Activated CD8-positive, alpha-beta T cell treated with anti-CD3 and anti-CD28 coated beads, Interleukin-2, amount 10 ng/mL, durations not matched to agents 7 days and 5 days (primary cell): ENCODE measurements around the gene RNF26. TPM values are rescaled to one million over a fixed set of nuclear protein-coding genes. Genes with fewer than 3 reads are reported as not detected.

Experiments used
- ATAC-seq: fragments of 150-1000 bp; cut with Tn5 transposase; one replicate; pipeline ENCODE4 v1.10.0; 2021; ENCODE audit warnings: moderate library complexity
- CTCF ChIA-PET: fragments of 350-600 bp; sonication (Branson Sonifier 250); formaldehyde crosslinking; loops from one replicate; lab custom pipeline; 2021; ENCODE audit warnings: antibody characterized with exemption; lab: Charles Lee
- POLR2A ChIA-PET: fragments of 350-600 bp; sonication (Branson Sonifier 250); formaldehyde crosslinking; loops from one replicate; lab custom pipeline; 2021; ENCODE audit warnings: antibody characterized with exemption; lab: Charles Lee
- DNase-seq: peaks from one replicate; pipeline ENCODE4 v3.0.0-alpha.2; 2020
- H3K27ac Mint-ChIP-seq: one replicate; pipeline ENCODE4 v1.8.0; 2021; ENCODE audit warnings: mild to moderate bottlenecking, mixed read lengths
- H3K27me3 Mint-ChIP-seq: one replicate; pipeline ENCODE4 v1.8.0; 2021; ENCODE audit warnings: low read depth, mixed read lengths
- H3K36me3 Mint-ChIP-seq: one replicate; pipeline ENCODE4 v1.8.0; 2021; ENCODE audit warnings: low read depth, mixed read lengths
- H3K4me1 Mint-ChIP-seq: one replicate; pipeline ENCODE4 v1.8.0; 2021; ENCODE audit warnings: low read depth, mixed read lengths
- H3K4me3 Mint-ChIP-seq: one replicate; pipeline ENCODE4 v1.8.0; 2021; ENCODE audit warnings: mild to moderate bottlenecking, mixed read lengths
- H3K9me3 Mint-ChIP-seq: one replicate; pipeline ENCODE4 v1.8.0; 2022; ENCODE audit warnings: mixed read lengths; ENCODE audit not compliant: insufficient read depth
- total RNA-seq, 2 experiments: library from RNA; stranded (reverse); gene quantifications; one replicate each; pipeline ENCODE4 v1.2.3, GENCODE V29; 2021

Gene RNF26
- total RNA-seq, 2 experiments from 2014 or later, result 40.5 to 41.8 TPM

DNA sequence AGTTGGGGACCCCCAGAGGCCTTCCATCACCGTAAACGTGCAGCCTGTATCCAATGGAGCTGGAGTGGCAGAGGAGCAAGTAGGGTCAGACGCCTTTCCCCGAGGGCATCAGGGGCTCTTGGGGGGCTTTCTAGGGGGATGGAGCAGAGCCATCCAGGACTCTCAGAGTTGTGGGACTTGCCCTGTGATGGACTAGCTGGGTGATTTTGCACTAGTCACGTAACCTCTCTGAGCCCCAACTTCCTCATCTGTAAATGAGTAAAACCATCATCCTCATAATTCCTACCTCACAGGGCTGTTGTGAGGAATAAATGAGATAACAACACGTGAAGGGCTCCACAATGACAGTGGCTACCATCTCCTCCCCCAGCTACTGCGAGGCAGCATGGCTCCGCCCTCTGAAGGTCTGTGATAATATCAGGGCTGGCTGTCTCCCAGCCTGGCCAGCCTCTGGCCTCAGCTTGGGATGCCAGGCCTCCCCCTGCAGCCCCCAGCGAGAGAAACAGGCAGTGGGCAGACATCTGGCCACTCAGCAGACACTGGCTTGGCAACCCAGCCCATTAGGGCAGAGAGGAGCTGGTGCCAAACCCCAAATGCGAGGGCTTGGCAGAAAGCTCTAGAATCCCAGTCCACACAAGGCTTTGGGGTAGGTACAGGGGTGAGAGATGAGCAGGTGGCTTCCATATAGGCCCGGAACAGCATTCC, 40.5 kb downstream of the RNF26 start:
- DNase-seq (no peak), ATAC-seq (no peak)
- no peaks in the 10 kb centered on the region for H3K36me3 Mint-ChIP-seq
- H3K27me3 Mint-ChIP-seq, result peaks cover 11% of the 10 kb centered on the region
- H3K4me1 Mint-ChIP-seq, result peaks cover 16% of the 10 kb centered on the region
- CTCF ChIA-PET, result interaction anchor here (1.1 to 5.7 kb wide), 11 partner anchors 10 to 113 kb away, joined by 3 to 109 read pairs (median 5); no protein-coding TSS in a partner anchor
- H3K4me3 Mint-ChIP-seq, result no peak overlapping the region
- no peak overlapping the region for H3K27ac Mint-ChIP-seq
- POLR2A ChIA-PET, result interaction anchor here (1.2 kb wide), 1 partner anchor 54 kb away, joined by 3 read pairs; no protein-coding TSS in a partner anchor
- no peaks in the 10 kb centered on the region for H3K9me3 Mint-ChIP-seq

DNA sequence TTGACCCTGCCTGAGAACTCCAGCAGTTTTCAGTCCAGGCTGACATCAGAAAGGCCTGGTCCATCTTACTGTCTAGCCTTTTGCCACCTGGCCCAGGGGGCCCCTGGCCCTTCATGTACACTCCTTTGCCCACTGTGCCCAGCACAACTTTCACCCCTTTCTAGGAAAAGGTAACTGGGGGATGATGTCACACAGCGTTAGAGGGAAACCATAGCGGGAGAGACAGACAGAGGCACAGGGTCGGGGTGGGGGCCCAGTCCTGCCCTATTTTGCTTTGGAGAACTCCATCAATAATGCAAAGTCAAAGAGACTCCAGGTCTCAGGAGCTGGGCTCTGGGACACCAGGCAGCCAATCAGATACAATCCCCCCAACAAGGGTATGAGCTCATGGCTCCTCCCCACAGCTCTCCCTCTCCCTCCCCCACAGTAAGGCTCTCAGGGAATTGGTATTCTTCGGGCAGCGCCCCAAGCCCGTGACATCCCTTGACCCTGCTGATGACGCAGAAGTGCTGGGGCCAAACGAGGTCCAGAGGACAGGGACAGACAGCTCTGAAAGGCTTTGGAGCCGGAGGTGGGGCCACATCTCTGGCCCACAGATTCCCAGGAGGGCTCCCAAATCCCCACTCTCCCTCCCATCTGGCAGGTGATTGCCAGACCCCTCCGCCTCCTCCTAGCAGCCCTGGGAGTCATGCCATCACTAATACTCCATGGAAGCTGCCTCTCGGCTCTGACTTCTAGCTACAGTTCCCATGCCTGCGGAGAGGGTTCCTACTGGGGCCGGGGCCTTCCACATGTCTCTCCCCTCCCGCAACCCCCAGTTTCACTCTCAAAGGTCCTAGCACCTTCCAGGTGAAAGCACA, 41.2 kb downstream of the RNF26 start:
- H3K27ac Mint-ChIP-seq, result no peak overlapping the region
- H3K36me3 Mint-ChIP-seq, result no peaks in the 10 kb centered on the region
- peaks cover 8% of the 10 kb centered on the region for H3K27me3 Mint-ChIP-seq
- POLR2A ChIA-PET, result no interaction called here
- no peaks in the 10 kb centered on the region for H3K9me3 Mint-ChIP-seq
- no peak for DNase-seq
- ATAC-seq, result no peak
- peaks cover 16% of the 10 kb centered on the region for H3K4me1 Mint-ChIP-seq
- H3K4me3 Mint-ChIP-seq, result no peak overlapping the region
- CTCF ChIA-PET, result interaction anchor here (1.1 to 5.7 kb wide), 8 partner anchors 14 to 99 kb away, joined by 3 to 109 read pairs (median 6); no protein-coding TSS in a partner anchor

DNA sequence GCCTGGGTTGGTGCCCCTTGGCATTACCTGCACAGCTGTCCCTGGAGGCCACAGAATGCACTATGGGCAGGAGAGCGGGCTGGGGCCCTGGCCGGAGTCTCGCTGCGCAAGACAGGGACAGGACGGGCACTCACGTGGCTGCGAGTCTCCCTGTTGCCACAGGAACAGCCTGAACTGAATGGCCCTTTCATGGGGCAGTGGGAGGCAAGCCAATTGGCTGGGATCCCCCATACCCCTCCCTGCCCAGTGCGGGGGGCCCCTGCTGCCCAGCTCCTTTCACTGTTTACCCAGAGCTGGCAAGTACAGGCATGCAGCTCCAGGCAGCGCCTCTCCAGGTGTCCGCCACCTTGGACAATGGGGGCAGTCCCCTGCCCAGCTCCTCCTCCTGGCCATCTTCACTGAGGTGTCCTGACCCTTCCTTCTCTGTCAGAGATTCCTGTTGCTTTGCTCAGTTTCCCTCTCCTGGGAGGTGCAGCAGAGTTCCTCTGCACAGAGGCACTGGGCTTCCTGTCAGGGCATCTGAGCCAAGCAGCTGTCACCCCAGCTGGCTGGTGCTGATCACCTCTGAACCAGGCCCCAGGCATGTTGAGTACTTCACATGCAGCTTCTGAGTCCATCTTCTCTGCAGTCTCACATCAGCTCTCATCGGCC, 42.0 kb downstream of the RNF26 start:
- no peak for ATAC-seq

DNA sequence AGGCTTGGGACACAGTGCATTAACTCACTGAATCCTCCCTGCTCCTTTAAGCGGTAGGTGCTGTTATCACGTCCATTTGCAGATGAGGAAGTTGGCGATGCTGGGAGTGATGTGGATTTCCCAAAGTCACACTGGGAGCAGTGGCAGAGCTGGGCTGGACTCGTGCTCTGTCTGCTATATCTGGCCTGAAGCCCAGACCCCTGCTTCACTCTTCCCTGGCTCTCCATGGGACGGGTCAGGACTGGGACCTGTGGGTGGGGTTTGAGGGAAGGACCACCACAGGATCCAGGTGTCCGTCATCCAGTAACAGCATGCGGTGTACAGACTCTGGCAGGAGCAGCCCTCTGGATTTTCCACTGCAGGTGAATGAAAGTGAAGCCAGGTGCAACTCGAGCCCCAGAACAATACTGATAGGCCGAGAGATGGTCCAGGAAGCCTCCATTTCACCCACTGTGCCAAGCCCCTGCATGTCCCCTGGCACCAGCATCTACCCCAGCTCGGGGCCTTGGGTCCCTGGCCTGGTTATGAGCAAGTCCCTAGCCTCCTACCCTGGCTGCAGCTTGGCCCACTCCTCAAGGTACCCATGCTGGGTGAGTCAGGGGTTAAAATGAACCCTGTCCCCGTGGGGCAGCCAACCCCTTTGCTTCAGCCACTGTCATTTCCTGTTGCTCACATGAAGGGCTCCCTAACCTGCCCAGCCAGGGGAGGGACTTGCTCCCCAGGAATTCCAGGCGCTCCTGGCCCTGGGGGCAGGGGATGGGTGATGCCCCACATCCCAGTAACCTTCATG, 43.0 kb downstream of the RNF26 start:
- CTCF ChIA-PET, result interaction anchor here (1.0 to 6.3 kb wide), 4 partner anchors 21 to 98 kb away, joined by 3 to 109 read pairs (median 18); no protein-coding TSS in a partner anchor
- POLR2A ChIA-PET, result interaction anchor here (0.5 to 0.6 kb wide), 2 partner anchors 118 to 281 kb away, joined by 3 to 4 read pairs; no protein-coding TSS in a partner anchor
- Mint-ChIP-seq H3K4me1 (peaks cover 25% of the 10 kb centered on the region), H3K36me3 (no peaks in the 10 kb centered on the region), H3K27ac (no peak overlapping the region), H3K4me3 (no peak overlapping the region), H3K9me3 (no peaks in the 10 kb centered on the region), H3K27me3 (peaks cover 9% of the 10 kb centered on the region)
- ATAC-seq (no peak), DNase-seq (no peak)

More for the DNA sequence above, 42.0 kb downstream of the RNF26 start:
- Mint-ChIP-seq H3K9me3 (no peaks in the 10 kb centered on the region), H3K4me3 (no peak overlapping the region), H3K27ac (no peak overlapping the region), H3K4me1 (peaks cover 22% of the 10 kb centered on the region), H3K36me3 (no peaks in the 10 kb centered on the region), H3K27me3 (peaks cover 7% of the 10 kb centered on the region)
- POLR2A ChIA-PET, result interaction anchor here (0.5 to 0.6 kb wide), 2 partner anchors 117 to 281 kb away, joined by 3 to 4 read pairs; no protein-coding TSS in a partner anchor
- DNase-seq, result no peak
- CTCF ChIA-PET, result interaction anchor here (1.0 to 5.7 kb wide), 4 partner anchors 15 to 52 kb away, joined by 3 to 109 read pairs (median 10); no protein-coding TSS in a partner anchor

DNA sequence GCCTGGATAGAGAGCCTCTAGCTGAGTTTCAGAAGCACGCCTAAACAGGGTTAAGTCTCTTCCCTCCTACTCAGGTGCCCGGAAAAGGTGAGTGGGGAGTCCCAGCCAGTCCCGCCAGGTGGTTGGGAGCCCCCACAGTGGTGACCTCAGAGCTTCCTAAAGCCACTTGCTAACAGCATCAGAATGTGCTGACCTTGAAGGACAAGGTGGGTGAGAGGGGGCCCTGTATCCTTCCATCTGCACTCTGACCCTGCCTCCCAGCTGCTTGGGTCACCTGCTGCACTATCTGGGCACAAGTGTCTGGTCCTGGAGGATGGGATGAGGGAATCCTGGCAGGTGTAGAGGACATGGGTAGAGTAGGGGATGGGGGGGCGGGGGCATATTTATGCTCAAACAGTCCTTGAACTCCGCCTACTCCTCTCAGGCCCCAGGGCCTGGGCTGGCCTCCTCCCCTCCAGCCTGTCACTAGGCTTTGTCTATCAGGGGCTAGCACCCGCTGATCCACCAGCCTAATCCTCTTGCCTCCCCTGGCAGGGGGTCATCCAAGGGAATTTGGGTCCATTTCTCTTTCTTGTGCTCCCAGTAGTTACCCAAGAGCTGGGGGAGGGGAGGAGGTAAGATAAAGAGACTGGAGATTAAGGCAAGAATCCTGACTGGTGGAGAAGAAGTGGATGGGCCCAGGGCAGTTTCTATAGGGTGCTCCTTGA, 43.8 kb downstream of the RNF26 start:
- no peak for ATAC-seq
- Mint-ChIP-seq H3K4me1 (peaks cover 24% of the 10 kb centered on the region), H3K36me3 (no peaks in the 10 kb centered on the region), H3K9me3 (no peaks in the 10 kb centered on the region), H3K27ac (no peak overlapping the region), H3K27me3 (peaks cover 9% of the 10 kb centered on the region), H3K4me3 (no peak overlapping the region)
- ChIA-PET CTCF (interaction anchor here (1.3 to 6.3 kb wide), 2 partner anchors 22 to 97 kb away, joined by 5 to 59 read pairs; no protein-coding TSS in a partner anchor), POLR2A (no interaction called here)
- DNase-seq, result no peak

DNA sequence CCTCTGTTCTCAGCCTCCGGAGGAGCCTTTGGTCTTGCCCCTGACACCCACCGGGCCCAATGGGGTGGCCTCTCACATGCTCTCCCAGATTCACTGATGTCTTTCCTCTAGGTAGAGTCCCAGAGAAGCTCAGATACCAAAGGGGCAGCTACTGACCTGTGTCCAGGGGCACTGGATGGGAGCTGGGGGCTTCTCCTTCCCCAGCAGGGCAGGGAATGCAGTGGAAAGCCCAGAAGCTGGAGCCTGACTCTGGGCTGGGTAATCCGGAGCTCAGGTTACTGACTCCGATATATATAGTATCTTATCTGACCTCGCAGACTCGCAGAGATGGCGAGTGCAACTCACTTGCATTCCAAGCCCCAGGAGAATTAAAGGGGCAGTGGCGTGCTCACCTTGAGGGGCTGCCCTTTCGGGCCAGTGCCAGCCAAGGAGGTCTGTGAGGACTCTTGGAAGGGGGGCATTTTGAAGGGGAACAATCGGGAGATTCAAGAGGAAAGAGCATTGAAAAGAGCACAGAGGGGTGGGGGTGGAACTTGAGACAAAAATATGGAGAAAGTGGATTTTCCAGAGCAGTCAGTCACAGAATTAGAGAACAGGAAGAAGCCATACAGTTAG, 44.6 kb downstream of the RNF26 start:
- Mint-ChIP-seq H3K4me3 (no peak overlapping the region), H3K27ac (no peak overlapping the region), H3K27me3 (peaks cover 9% of the 10 kb centered on the region), H3K4me1 (peaks cover 15% of the 10 kb centered on the region), H3K9me3 (no peaks in the 10 kb centered on the region), H3K36me3 (no peaks in the 10 kb centered on the region)
- ChIA-PET CTCF (interaction anchor here (6.3 kb wide), 1 partner anchor 23 kb away, joined by 59 read pairs; no protein-coding TSS in a partner anchor), POLR2A (no interaction called here)
- no peak for ATAC-seq
- DNase-seq, result no peak

DNA sequence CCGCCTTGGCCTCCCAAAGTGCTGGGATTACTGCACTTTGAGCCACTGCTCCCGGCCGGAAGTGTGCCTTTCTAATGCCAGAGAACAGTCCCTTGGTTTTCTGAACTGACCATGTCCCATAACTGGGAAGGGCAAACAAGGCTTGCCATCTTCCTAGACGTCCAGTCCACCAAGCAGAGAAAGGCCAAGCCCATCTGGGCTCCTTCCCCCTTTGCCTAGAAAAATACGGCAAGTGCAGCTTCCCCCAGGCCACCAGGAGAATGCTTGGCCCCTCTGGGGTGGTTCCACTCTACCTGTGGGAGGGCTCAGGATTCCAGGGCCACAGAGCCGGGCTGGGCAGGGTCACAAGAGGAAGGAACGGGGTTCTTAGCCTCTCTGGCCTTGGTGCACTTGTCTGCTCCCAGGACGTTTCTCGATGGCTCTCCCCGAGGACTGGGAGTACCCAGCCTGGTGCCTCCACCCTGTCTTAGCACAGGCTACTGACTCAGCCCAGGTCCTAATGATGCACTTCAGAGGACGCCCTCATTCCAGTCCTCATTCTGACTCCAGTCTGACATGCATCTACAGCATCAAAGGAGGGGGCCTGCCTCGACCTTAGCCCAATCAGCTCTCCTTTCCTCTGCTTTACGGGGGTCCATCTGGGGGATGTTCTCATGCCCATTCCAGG, 46.0 kb downstream of the RNF26 start:
- ChIA-PET POLR2A (interaction anchor here (1.1 kb wide), 1 partner anchor 13 kb away, joined by 3 read pairs; no protein-coding TSS in a partner anchor), CTCF (interaction anchor here (0.9 to 6.3 kb wide), 10 partner anchors 9 to 94 kb away, joined by 3 to 59 read pairs (median 8); no protein-coding TSS in a partner anchor)
- Mint-ChIP-seq H3K4me3 (no peak overlapping the region), H3K27ac (no peak overlapping the region), H3K9me3 (no peaks in the 10 kb centered on the region), H3K36me3 (no peaks in the 10 kb centered on the region), H3K4me1 (peaks cover 12% of the 10 kb centered on the region), H3K27me3 (peaks cover 9% of the 10 kb centered on the region)
- no peak for DNase-seq
- ATAC-seq, result no peak

DNA sequence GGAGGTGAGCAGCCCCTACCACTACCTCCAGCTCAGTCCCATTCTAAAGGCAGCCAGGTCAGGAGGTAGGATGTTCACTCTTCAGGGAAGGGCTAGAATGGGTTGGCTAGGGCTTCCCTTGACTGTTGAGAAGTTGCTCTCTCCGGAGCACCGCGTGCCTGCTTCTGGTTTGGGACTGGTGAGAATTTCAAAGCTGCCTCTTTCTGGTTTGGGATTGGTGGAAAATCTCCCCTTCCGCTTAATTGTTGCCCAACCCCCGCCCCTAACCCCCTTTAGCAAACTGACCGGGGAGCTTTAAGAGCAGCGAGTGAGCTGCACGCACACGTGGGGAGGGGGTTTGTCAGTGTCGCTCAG, 46.5 kb downstream of the RNF26 start:
- peak overlapping the region; percentile 47 for H3K27ac Mint-ChIP-seq
- H3K27me3 Mint-ChIP-seq, result peaks cover 9% of the 10 kb centered on the region

DNA sequence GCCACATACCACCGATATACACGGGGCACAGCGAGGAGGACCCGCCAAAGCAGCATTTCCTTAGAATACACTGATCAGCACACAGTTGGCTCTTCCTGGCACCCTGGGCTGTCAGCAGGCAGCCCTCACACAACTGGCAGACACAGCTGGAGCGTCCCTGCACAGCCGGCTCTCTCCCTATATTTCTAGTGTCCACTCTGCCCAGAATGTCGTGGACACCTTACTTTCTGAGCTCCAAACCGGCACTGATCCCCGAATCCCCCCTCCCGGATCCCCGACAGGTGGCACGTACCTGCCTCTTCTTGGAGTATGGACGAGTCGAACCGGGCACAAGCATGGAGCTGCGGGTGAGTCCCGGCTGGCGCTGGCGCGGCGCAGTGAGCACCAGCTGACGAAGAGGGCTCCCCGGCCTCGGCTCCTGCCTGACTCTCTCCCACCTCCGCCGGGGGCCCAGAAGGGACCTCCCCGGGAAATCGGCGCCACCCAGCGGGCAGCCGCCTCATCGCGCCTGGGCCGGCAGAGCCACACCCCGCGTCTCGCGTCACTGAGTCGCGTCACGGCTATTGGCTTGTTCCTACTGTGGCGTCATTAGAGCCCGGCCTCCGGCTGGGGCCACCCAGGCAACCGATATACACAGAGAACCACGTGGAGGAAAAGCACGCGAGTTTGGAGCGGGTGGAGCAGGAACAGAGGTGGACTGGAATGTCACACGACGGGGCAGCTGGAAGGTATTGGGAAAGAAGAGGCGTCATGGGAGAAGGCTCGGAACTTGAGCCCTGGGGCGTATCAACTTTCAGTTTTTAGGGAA, 47.1 kb downstream of the RNF26 start, which contains the start of gene USP2:
Gene USP2 (minus strand): TSS at position 510 of the 808 bp plus-strand sequence. CDS start 8,210 bp downstream, outside the sequence.
- H3K9me3 Mint-ChIP-seq, result no peaks in the 10 kb centered on the region
- DNase-seq (peak; percentile 96), ATAC-seq (peak; percentile 98)
- no peaks in the 10 kb centered on the region for H3K36me3 Mint-ChIP-seq
- ChIA-PET CTCF (interaction anchor here (0.6 to 6.3 kb wide), 20 partner anchors 8 to 95 kb away, joined by 3 to 59 read pairs (median 4); partner anchors contain the start of gene RNF26), POLR2A (interaction anchor here (0.6 to 1.1 kb wide), 4 partner anchors 12 to 59 kb away, joined by 3 to 4 read pairs (median 3); no protein-coding TSS in a partner anchor)
- peak within 1 kb of the TSS; percentile 71 for H3K27ac Mint-ChIP-seq
- peaks cover 12% of the 10 kb centered on the region for H3K4me1 Mint-ChIP-seq
- peaks cover 9% of the 10 kb centered on the region for H3K27me3 Mint-ChIP-seq
- no peak within 1 kb of the TSS for H3K4me3 Mint-ChIP-seq

More for the DNA sequence above, 46.5 kb downstream of the RNF26 start:
- Mint-ChIP-seq H3K4me3 (no peak overlapping the region), H3K4me1 (peaks cover 12% of the 10 kb centered on the region), H3K36me3 (no peaks in the 10 kb centered on the region), H3K9me3 (no peaks in the 10 kb centered on the region)
- DNase-seq (no peak), ATAC-seq (no peak)
- POLR2A ChIA-PET, result interaction anchor here (0.6 to 1.1 kb wide), 3 partner anchors 12 to 59 kb away, joined by 3 to 4 read pairs (median 3); no protein-coding TSS in a partner anchor
- CTCF ChIA-PET, result interaction anchor here (0.6 to 6.3 kb wide), 18 partner anchors 7 to 96 kb away, joined by 3 to 59 read pairs (median 4); partner anchors contain the start of gene RNF26
